Thyroid gland (tissue), 4 donors: ENCODE results near the gene SCARB1. TPM values are rescaled to one million over a fixed set of nuclear protein-coding genes. Genes with fewer than 3 reads are reported as not detected.

Source experiments
- DNase-seq, 2 donors: peaks; one replicate each; pipeline ENCODE4 v3.0.0-alpha.2; 2019
- H3K27ac ChIP-seq, 3 donors: fragments of 200-600 bp; sonication (generic); 1 replicate in 2 of 3; 2 replicates in 1 of 3; pipeline ENCODE4 v1.5.1; 2016 to 2019; ENCODE audit warnings: mild to moderate bottlenecking in 1 of 3, moderate library complexity in 1 of 3
- H3K27me3 ChIP-seq: fragments of 200-600 bp; sonication (generic); one replicate; pipeline ENCODE4 v1.5.1; 2019
- H3K36me3 ChIP-seq, 2 donors: fragments of 200-600 bp; sonication (generic); one replicate each; pipeline ENCODE4 v1.5.1; 2016 to 2019
- H3K4me1 ChIP-seq, 2 donors: fragments of 200-600 bp; sonication (generic); one replicate each; pipeline ENCODE4 v1.5.1; 2017 to 2019
- H3K4me3 ChIP-seq, 3 donors: fragments of 200-600 bp; sonication (generic); replicated peaks in 1 of 3; 1 replicate in 2 of 3; 2 replicates in 1 of 3; pipeline ENCODE4 v1.5.1; 2016; ENCODE audit warnings: mild to moderate bottlenecking in 1 of 3
- H3K9me3 ChIP-seq: fragments of 200-600 bp; sonication (generic); one replicate; pipeline ENCODE4 v1.5.1; 2017
- CTCF ChIP-seq, 6 experiments: fragments of 200-600 bp in 3 of 6; fragments of 450-650 bp in 3 of 6; sonication (generic) in 3 of 6; IDR thresholded peaks; one replicate each; pipeline ENCODE4 v1.5.1; 2016 to 2019; ENCODE audit warnings: antibody characterized with exemption in 6 of 6, mild to moderate bottlenecking in 2 of 6, inconsistent platforms in 1 of 6, moderate library complexity in 1 of 6
- POLR2A ChIP-seq, 2 donors: fragments of 450-650 bp; IDR thresholded peaks; one replicate each; pipeline ENCODE4 v1.6.1; 2017; ENCODE audit warnings: antibody characterized with exemption in 2 of 2, mild to moderate bottlenecking in 2 of 2, moderate library complexity in 1 of 2
- WGBS, 2 donors: methylation state at CpG; one replicate each; pipeline ENCODE4 v1.1.5; 2017; 5-methylcytosine and 5-hydroxymethylcytosine counted together
- intact Hi-C: fragments of 100-400 bp; cut with DNase I; formaldehyde crosslinking; loops from one replicate; pipeline ENCODE4 v1.15.1; 2023
- total RNA-seq, 4 donors: library from RNA; depleted of rRNA; stranded (reverse); fragments of >200 nt; gene quantifications; one replicate each; pipeline ENCODE4 v1.2.3, GENCODE V29; 2016

SCARB1 gene
- total RNA-seq, 4 donors from 2014 or later, result 10.9 to 16.0 (median 15.4) TPM

DNA sequence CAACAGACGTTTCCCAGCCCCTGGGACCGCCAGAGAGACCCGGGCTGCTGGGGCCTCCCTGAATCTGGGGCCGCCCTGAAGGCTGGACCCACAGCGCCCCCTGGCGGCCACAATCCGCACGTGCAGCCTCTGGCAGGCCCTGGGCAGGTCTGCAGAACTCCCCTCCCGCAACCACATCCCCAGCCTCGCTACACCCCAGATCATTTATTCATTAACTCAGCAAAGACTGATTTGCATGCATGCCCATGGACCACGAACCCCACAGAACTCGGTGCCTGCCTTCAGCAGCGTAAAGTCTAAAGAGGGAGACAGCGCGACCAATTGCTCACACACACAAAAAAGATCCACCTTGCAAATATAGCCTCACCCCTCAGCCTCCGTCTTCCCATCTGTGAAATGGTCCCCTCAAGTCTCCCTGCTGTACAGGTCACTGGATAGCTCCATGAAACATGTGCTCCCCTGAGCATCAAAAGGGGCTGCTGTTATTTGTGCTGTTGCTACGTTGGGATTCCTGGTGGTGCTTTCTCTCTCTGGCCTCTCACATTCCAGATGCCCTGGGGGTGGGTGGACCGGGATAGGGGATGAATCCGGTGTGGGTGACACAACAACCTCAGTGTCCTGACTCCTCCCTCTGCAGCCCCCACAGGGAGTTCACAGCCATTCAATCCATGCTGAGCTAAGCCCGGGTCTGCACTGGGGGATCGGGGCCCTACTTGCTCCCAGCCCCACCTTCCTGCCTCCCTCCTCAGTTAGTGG, 96.4 kb downstream of the SCARB1 start:
- no peaks in the 10 kb centered on the region for H3K36me3 ChIP-seq
- intact Hi-C loops, result loop anchor here (5.0 to 10.0 kb wide), 3 partner anchors 200 to 412 kb away; partner anchors contain the start of gene NCOR2
- no peaks in the 10 kb centered on the region for H3K9me3 ChIP-seq
- H3K27me3 ChIP-seq, result no peaks in the 10 kb centered on the region
- peak; percentile 72 to 76 for DNase-seq
- no peak overlapping the region for H3K4me3 ChIP-seq
- peaks cover 5 to 26% of the 10 kb centered on the region in 2 donors for H3K4me1 ChIP-seq
- peak; percentile 95 to 100 (median 98) for TF ChIP-seq CTCF (IDR thresholded peaks at IDR 0.05)
- TF ChIP-seq POLR2A (IDR thresholded peaks at IDR 0.05), result no peak
- 23 to 32% methylated on average over 19 to 21 of the region's 21 CpGs for WGBS, 2 donors
- H3K27ac ChIP-seq, result peak overlapping the region in 2 of 3 donors; percentile 14 to 56

GRCh38 chr12:124766727-124767065, 97.0 kb downstream of the SCARB1 start:
- intact Hi-C loops, result loop anchor here (5.0 to 10.0 kb wide), 3 partner anchors 199 to 412 kb away; partner anchors contain the start of gene NCOR2
- peak overlapping the region in 2 of 3 donors; percentile 14 to 56 for H3K27ac ChIP-seq
- H3K36me3 ChIP-seq, result no peaks in the 10 kb centered on the region
- no peak for DNase-seq
- no peak overlapping the region for H3K4me3 ChIP-seq
- no peaks in the 10 kb centered on the region for H3K9me3 ChIP-seq
- no peak for TF ChIP-seq CTCF (IDR thresholded peaks at IDR 0.05)
- TF ChIP-seq POLR2A (IDR thresholded peaks at IDR 0.05), result no peak
- H3K4me1 ChIP-seq, result peaks cover 5 to 22% of the 10 kb centered on the region in 2 donors
- no peaks in the 10 kb centered on the region for H3K27me3 ChIP-seq

DNA sequence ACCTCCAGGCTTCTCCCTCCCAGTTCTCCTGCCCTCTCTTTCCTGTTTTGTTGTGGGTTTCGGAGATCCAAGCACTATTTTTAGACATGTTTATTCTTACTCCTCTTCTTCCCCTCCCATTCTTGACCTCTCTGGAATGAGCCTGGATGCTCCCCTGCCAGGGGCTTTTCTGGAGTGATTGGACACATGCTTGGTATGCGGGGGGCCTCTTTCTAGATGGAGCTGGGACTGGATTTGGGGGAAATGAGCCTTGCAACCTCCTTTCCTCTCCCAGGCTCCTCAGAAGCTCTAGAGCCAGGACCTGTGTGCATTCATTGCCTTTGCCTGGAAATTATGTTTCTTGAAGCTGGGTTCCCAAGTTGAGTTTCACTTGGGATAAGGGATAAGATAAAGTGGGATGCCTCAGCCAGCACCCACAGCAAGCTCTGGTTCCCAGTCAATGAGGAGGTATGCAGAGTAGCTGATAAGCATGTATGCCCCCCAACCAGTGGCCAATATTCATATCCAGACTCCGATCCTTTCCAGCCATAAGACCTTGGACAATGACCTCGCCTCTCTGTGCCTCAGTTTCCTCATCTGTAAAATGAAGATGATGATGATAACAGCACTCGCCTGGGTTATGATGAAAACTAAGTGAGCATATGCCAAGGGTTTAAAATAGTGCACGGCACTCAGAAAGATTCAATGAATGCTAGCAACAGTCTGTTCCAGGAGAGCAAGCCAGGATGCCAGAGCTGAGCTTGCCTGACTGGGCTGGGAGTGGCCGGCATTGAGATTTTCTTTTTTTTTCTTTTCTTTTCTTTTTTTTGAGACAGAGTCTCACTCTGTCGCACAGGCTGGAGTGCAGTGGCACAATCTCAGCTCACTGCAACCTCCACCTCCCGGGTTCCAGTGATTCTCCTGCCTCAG, 97.8 kb downstream of the SCARB1 start:
- DNase-seq, result peak; percentile 34 to 53
- TF ChIP-seq POLR2A (IDR thresholded peaks at IDR 0.05) (no peak), CTCF (IDR thresholded peaks at IDR 0.05) (no peak)
- H3K36me3 ChIP-seq, result no peaks in the 10 kb centered on the region
- no peaks in the 10 kb centered on the region for H3K27me3 ChIP-seq
- H3K4me3 ChIP-seq, result no peak overlapping the region
- H3K9me3 ChIP-seq, result no peaks in the 10 kb centered on the region
- 61 to 65% methylated on average over 9 of the region's 9 CpGs for WGBS, 2 donors
- H3K4me1 ChIP-seq, result peaks cover 5 to 19% of the 10 kb centered on the region in 2 donors
- intact Hi-C loops, result loop anchor here (5.0 to 10.0 kb wide), 3 partner anchors 199 to 411 kb away; partner anchors contain the start of gene NCOR2
- peak overlapping the region; percentile 14 to 56 (median 30) for H3K27ac ChIP-seq

DNA sequence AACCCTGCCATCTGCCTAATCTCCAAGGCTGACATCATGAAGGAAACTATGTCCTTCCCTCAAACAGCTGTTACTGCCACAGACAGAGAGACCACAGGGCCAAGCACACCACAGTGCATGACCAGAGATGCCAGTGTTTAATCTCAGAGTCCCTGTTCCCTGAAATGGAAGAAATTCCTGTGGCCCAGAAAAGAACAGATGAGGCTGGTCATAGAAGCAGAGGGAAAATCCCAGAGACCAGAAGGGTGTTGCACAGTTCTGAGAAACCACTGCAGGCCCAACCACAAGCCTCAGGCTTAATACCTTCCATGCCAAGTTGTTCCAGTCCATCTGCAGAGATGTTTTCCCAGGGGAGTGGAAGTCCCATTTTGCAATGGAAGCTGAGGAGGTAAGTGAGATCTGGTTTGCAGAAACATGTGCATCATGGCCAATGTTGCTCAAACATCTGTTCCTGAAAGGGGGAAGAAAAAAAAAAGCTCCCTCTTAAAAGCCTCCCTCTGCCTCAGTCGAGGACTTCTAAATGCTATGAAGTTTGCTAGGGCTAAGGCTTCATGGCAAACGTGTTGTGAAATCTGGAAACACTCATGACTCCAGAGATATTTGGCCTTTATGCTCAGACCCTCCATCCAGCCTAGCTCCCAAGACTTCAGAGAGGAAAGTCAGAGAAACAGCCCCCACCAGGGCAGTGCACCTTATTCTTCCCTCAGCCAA, 98.6 kb downstream of the SCARB1 start:
- Histone ChIP-seq H3K9me3 (no peaks in the 10 kb centered on the region), H3K4me1 (peaks cover 5 to 19% of the 10 kb centered on the region in 2 donors), H3K27me3 (no peaks in the 10 kb centered on the region), H3K36me3 (no peaks in the 10 kb centered on the region), H3K27ac (peak overlapping the region in 2 of 3 donors; percentile 3 to 56), H3K4me3 (no peak overlapping the region)
- TF ChIP-seq POLR2A (IDR thresholded peaks at IDR 0.05) (no peak), CTCF (IDR thresholded peaks at IDR 0.05) (no peak)
- intact Hi-C loops, result loop anchor here (5.0 to 10.0 kb wide), 3 partner anchors 198 to 410 kb away; partner anchors contain the start of gene NCOR2
- DNase-seq, result no peak
- 71 to 78% methylated on average over 2 of the region's 2 CpGs for WGBS, 2 donors
